ENCODE measurements around the gene SDR42E2.

DNA sequence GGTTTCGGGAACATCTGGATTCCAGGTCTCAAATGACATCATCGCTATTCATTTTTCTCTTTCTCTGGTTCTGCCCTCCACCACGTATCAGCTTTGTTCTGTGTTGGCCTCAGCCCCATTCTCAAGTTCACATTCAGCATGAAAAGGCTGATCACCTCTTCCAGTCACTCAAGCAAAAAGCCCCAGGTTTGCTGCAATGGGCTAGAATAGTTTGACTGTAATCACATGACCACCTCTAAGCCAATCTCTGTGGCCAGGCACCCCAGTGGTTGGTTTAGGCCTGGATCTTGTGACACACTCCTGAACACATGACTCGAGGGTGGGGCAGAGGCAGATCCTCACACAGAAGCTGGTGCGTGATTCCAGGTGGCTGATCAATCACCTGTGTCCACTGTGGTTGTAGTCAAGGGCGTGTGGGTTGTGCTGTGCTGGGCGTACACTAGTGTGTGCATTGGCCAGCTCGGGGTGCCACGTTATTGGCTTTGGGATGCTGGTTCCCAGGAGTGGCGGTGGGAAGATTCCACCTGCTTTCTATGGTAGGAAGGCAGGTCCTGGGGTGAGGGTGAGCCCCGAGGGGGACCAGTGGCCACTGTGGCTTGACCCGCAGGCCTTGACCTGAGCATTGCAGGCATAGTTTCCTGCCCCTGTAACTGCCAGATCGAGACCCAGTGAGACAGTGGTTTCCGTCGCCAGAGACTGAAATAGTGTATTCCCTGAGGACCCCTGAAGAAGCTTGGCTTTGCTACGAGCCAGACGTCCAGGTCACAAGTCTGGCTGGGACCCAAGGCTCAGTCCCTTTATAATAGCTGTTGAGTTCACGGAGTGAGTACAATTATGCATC, 55.8 kb downstream of the SDR42E2 start:
- no peak for TF ChIP-seq POLR2A (IDR thresholded peaks at IDR 0.05)
- TF ChIP-seq, protein P1, sequence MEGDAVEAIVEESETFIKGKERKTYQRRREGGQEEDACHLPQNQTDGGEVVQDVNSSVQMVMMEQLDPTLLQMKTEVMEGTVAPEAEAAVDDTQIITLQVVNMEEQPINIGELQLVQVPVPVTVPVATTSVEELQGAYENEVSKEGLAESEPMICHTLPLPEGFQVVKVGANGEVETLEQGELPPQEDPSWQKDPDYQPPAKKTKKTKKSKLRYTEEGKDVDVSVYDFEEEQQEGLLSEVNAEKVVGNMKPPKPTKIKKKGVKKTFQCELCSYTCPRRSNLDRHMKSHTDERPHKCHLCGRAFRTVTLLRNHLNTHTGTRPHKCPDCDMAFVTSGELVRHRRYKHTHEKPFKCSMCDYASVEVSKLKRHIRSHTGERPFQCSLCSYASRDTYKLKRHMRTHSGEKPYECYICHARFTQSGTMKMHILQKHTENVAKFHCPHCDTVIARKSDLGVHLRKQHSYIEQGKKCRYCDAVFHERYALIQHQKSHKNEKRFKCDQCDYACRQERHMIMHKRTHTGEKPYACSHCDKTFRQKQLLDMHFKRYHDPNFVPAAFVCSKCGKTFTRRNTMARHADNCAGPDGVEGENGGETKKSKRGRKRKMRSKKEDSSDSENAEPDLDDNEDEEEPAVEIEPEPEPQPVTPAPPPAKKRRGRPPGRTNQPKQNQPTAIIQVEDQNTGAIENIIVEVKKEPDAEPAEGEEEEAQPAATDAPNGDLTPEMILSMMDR (IDR thresholded peaks at IDR 0.05): no peak
